NT2/D1 (cell line): ENCODE measurements around the gene OR6S1.

Source experiments
- SUZ12 ChIP-seq: IDR thresholded peaks from 2 replicates; pipeline ENCODE4 v1.6.1; 2011; ENCODE audit not compliant: insufficient read length, insufficient read depth; ENCODE audit errors: extremely low read depth
- YY1 ChIP-seq: IDR thresholded peaks from 2 replicates; pipeline ENCODE4 v1.6.1; 2011; ENCODE audit not compliant: insufficient read length, insufficient read depth
- ZNF274 ChIP-seq: IDR thresholded peaks from 2 replicates; pipeline ENCODE4 v1.6.1; 2011; ENCODE audit warnings: mild to moderate bottlenecking, low read depth, low read length

GRCh38 chr14:20641591-20641990, at the start of gene OR6S1:
- no peak for TF ChIP-seq SUZ12
- TF ChIP-seq YY1: no peak
- no peak for TF ChIP-seq ZNF274
